HepG2 (cell line): ENCODE measurements around the gene SPTBN4. TPM values are rescaled to one million over a fixed set of nuclear protein-coding genes. Genes with fewer than 3 reads are reported as not detected.

ENCODE experiments used
- ATAC-seq: fragments of 200-7000 bp; cut with Tn5 transposase; 3 replicates; pipeline ENCODE4 v1.9.1; 2020; ENCODE audit warnings: mild to moderate bottlenecking, moderate library complexity
- BruUV-seq: library from RNA; stranded (reverse); fragments of 400-500 nt; replicated peaks from 2 replicates; lab custom pipeline; 2021; lab: Mats Ljungman, UMichigan
- CTCF ChIA-PET: fragments of 300-600 bp; formaldehyde crosslinking; extraction: SDS; loops from one replicate; lab custom pipeline; 2021; ENCODE audit warnings: low total read pairs, inconsistent platforms, low intra/inter-chr PET ratio; lab: Yijun Ruan, JAX
- POLR2A ChIA-PET: fragments of 350-600 bp; sonication (Branson Sonifier 250); formaldehyde crosslinking; loops from one replicate; lab custom pipeline; 2020; ENCODE audit warnings: antibody characterized with exemption, inconsistent platforms; lab: Yijun Ruan, JAX
- DNase-seq: peaks from one replicate; pipeline ENCODE4 v3.0.0-alpha.2; 2015; ENCODE audit warnings: low spot score
- FAIRE-seq: peaks from 3 replicates; lab custom pipeline; 2011; peaks lifted over from hg19 to GRCh38; lab: Jason Lieb, UNC
- H2AFZ ChIP-seq: one replicate; pipeline ENCODE4 v1.6.1; 2011; ENCODE audit warnings: low read length, inconsistent platforms
- H3K27ac ChIP-seq: fragments of 300-600 bp; 3 replicates; pipeline ENCODE4 v1.8.0; 2011; ENCODE audit warnings: mixed run types, mild to moderate bottlenecking, mixed read lengths, low read length, inconsistent platforms; ENCODE audit not compliant: insufficient read depth; ENCODE audit errors: extremely low read length
- H3K27me3 ChIP-seq, 2 experiments: fragments of 200-600 bp in 1 of 2; 2 replicates in 1 of 2; 3 replicates in 1 of 2; pipeline versions ENCODE4 v1.6.0 to v1.8.0; 2011; ENCODE audit warnings: low read length in 2 of 2, mild to moderate bottlenecking in 2 of 2, moderate library complexity in 2 of 2, inconsistent platforms in 1 of 2; ENCODE audit not compliant: insufficient read depth in 2 of 2, control insufficient read depth in 1 of 2
- H3K36me3 ChIP-seq, 2 experiments: fragments of 200-600 bp in 1 of 2; replicated peaks in 1 of 2; 2 replicates in 1 of 2; 3 replicates in 1 of 2; pipeline versions ENCODE4 v1.5.1 to v1.8.0; 2011; ENCODE audit warnings: low read length in 2 of 2, inconsistent platforms in 1 of 2; ENCODE audit not compliant: insufficient read depth in 2 of 2, control insufficient read depth in 1 of 2
- H3K4me1 ChIP-seq: 2 replicates; pipeline ENCODE4 v1.5.1; 2012; ENCODE audit warnings: low read length, inconsistent platforms; ENCODE audit not compliant: insufficient read depth
- H3K4me2 ChIP-seq: 2 replicates; pipeline ENCODE4 v1.6.0; 2011; ENCODE audit warnings: low read depth, low read length, inconsistent platforms
- H3K4me3 ChIP-seq, 3 experiments: fragments of 200-600 bp in 1 of 3; sonication (generic), shearing (Covaris generic) in 1 of 3; replicated peaks in 1 of 3; 2 replicates each; pipeline ENCODE4 v1.5.1; 2011 to 2016; ENCODE audit warnings: low read length in 3 of 3, inconsistent platforms in 2 of 3, low read depth in 2 of 3, mild to moderate bottlenecking in 2 of 3, control low read depth in 1 of 3, mixed read lengths in 1 of 3; ENCODE audit not compliant: insufficient read depth in 1 of 3
- H3K79me2 ChIP-seq: one replicate; pipeline ENCODE4 v1.6.1; 2011; ENCODE audit warnings: low read length, inconsistent platforms; ENCODE audit not compliant: insufficient read depth
- H3K9ac ChIP-seq: 2 replicates; pipeline ENCODE4 v1.6.0; 2011; ENCODE audit warnings: mild to moderate bottlenecking, low read depth, low read length, inconsistent platforms; ENCODE audit not compliant: insufficient read depth
- H3K9me3 ChIP-seq: 2 replicates; pipeline ENCODE4 v1.5.1; 2012; ENCODE audit warnings: mild to moderate bottlenecking, low read length
- H4K20me1 ChIP-seq: 2 replicates; pipeline ENCODE4 v1.6.0; 2011; ENCODE audit warnings: inconsistent platforms, mild to moderate bottlenecking, low read length, moderate library complexity; ENCODE audit not compliant: insufficient read depth
- HNRNPUL1 ChIP-seq: fragments of 200-400 bp; formaldehyde crosslinking; IDR thresholded peaks from 2 replicates; pipeline ENCODE4 v1.6.1; 2017; ENCODE audit warnings: low read depth, mild to moderate bottlenecking, low read length, moderate library complexity
- LBX2 ChIP-seq: sonication (generic); formaldehyde crosslinking; IDR thresholded peaks from 2 replicates; pipeline ENCODE4 v1.5.0; 2020; ENCODE audit warnings: missing genetic modification reagents, mild to moderate bottlenecking, borderline replicate concordance
- RFX1 ChIP-seq: fragments of 450-650 bp; IDR thresholded peaks from 2 replicates; pipeline ENCODE4 v1.6.1; 2017
- STAG1 ChIP-seq: sonication (generic); formaldehyde crosslinking; IDR thresholded peaks from 2 replicates; pipeline ENCODE4 v1.4.0; 2020; ENCODE audit warnings: missing genetic modification reagents
- TFAP4 ChIP-seq: sonication (generic); IDR thresholded peaks from 2 replicates; pipeline ENCODE4 v1.6.1; 2016; ENCODE audit warnings: low read depth, borderline replicate concordance
- TFDP1 ChIP-seq: IDR thresholded peaks from 2 replicates; pipeline ENCODE4 v1.6.1; 2016; ENCODE audit warnings: missing compliant biosample characterization, missing genetic modification reagents, borderline replicate concordance
- TFDP2 ChIP-seq: sonication (generic); formaldehyde crosslinking; IDR thresholded peaks from 2 replicates; pipeline ENCODE4 v1.4.0; 2020; ENCODE audit warnings: missing genetic modification reagents
- ZBTB42 ChIP-seq: sonication (generic); formaldehyde crosslinking; IDR thresholded peaks from 2 replicates; pipeline ENCODE4 v1.5.0; 2020; ENCODE audit warnings: mild to moderate bottlenecking, missing genetic modification reagents
- ZNF143 ChIP-seq: sonication (generic); formaldehyde crosslinking; IDR thresholded peaks from 2 replicates; pipeline ENCODE4 v1.4.0; 2020; ENCODE audit warnings: missing genetic modification reagents
- ZNF574 ChIP-seq: sonication (generic); formaldehyde crosslinking; IDR thresholded peaks from 2 replicates; pipeline ENCODE4 v1.4.0; 2020; ENCODE audit warnings: missing genetic modification reagents
- ZNF672 ChIP-seq: sonication (generic); formaldehyde crosslinking; IDR thresholded peaks from 2 replicates; pipeline ENCODE4 v1.8.1; 2022; ENCODE audit warnings: missing genetic modification reagents
- ZSCAN30 ChIP-seq: sonication (generic); formaldehyde crosslinking; IDR thresholded peaks from 2 replicates; pipeline ENCODE4 v1.5.0; 2020; ENCODE audit warnings: mild to moderate bottlenecking, missing genetic modification reagents
- WGBS: methylation state at CpG from one replicate; pipeline ENCODE4 v1.1.6; 2017; ENCODE audit warnings: low lambda C conversion rate; 5-methylcytosine and 5-hydroxymethylcytosine counted together
- in situ Hi-C: cut with HindIII; loops from 2 replicates; pipeline ENCODE4 v1.10.0; 2017; ENCODE audit warnings: low pct_unique_long_range_greater_than_20kb; ENCODE audit not compliant: extremely low pct_ligation_motif_present
- intact Hi-C: fragments of 100-400 bp; cut with micrococcal nuclease; formaldehyde crosslinking; loops from one replicate; pipeline ENCODE4 v1.10.0; 2022; ENCODE audit not compliant: unreplicated experiment
- polyA plus RNA-seq, 8 experiments: library from polyadenylated mRNA; depleted of rRNA in 3 of 8; stranded (reverse) in 7 of 8; unstranded in 1 of 8; fragments of >200 nt; fragmentation: Illumina TruSeq in 4 of 8; extraction: Trizol in 4 of 8; gene quantifications; 2 replicates each; pipeline versions ENCODE4 v1.2.1 to v1.2.3, GENCODE V29; 2011 to 2016; ENCODE audit warnings: low read depth in 4 of 8, missing spikeins in 1 of 8, mixed read lengths in 1 of 8; ENCODE audit not compliant: insufficient read depth in 1 of 8
- total RNA-seq, 5 experiments: library from RNA; depleted of rRNA; stranded (reverse); fragments of >200 nt; fragmentation: Illumina TruSeq; extraction: Trizol; gene quantifications; 2 replicates each; pipeline ENCODE4 v1.2.3, GENCODE V29; 2016; ENCODE audit warnings: low read depth in 1 of 5

Gene SPTBN4
- total and polyA plus RNA-seq, 2 of the 13 experiments (the other 11 are each of a cell fraction or from before 2014, with no cell fraction given), result 0.11 TPM

GRCh38 chr19:40596608-40597328 is 130.0 kb downstream of the SPTBN4 start (continued):
- TF ChIP-seq ZNF574 (peak; percentile 37; the same call in 1 of the 2 replicates), TFDP2 (CRISPR knock-in tag) (0 out of 2 replicates have a peak, but pooled peaks have one; percentile 28), TFDP1 (CRISPR knock-in tag) (peak; percentile 70; the same call in 1 of the 2 replicates)

- Histone ChIP-seq H3K27ac (no peak overlapping the region), H2AFZ (no peak overlapping the region), H4K20me1 (peaks cover 5% of the 10 kb centered on the region), H3K9me3 (no peaks in the 10 kb centered on the region), H3K27me3 (peaks cover 6 to 48% of the 10 kb centered on the region in 2 experiments; a peak in 3 of 5 replicates), H3K36me3 (no peaks in the 10 kb centered on the region), H3K4me3 (peak overlapping the region in 1 of 3 experiments; percentile 28; a peak in 1 of 6 replicates), H3K4me1 (peaks cover 33% of the 10 kb centered on the region), H3K4me2 (0 out of 2 replicates have a peak overlapping the region, but pooled peaks have one; percentile 27), H3K9ac (no peak overlapping the region), H3K79me2 (no peaks in the 10 kb centered on the region)
- ChIA-PET POLR2A (no interaction called here), CTCF (interaction anchor here (1.1 to 1.8 kb wide), 2 partner anchors 56 to 74 kb away, joined by 3 to 7 read pairs; no protein-coding TSS in a partner anchor)
- 22% methylated on average over 14 of the region's 18 CpGs for WGBS
- BruUV-seq, result no TSS peak
- ATAC-seq (no peak), FAIRE-seq (no peak), DNase-seq (no peak)
- intact Hi-C loops, result loop anchor here (5.0 kb wide), 1 partner anchor 70 kb away; no protein-coding TSS in a partner anchor
- in situ Hi-C loops, result no loop called here
- TF ChIP-seq RFX1 (no peak), ZSCAN30 (no peak), ZNF143 (CRISPR knock-in tag) (no peak), STAG1 (CRISPR knock-in tag) (no peak), ZNF672 (CRISPR knock-in tag) (no peak), ZBTB42 (no peak), TFAP4 (no peak), HNRNPUL1 (no peak), LBX2 (CRISPR knock-in tag) (no peak)
Measured at GRCh38 chr19:40597329-40597838, 130.6 kb downstream of the SPTBN4 start.
